ENCODE data around the gene PADI2.

The PADI2 gene

GRCh38 chr1:17086751-17087150 is 32.5 kb downstream of the PADI2 start:
- no peaks in the 10 kb centered on the region for H3K4me1 ChIP-seq (ENCODE audit: control insufficient read depth, low read length)
- H3F3A ChIP-seq (ENCODE audit: control insufficient read depth, insufficient read depth): no peaks in the 10 kb centered on the region
- no peaks in the 10 kb centered on the region for H3K79me2 ChIP-seq (ENCODE audit: control insufficient read depth, low read length)
- H4K20me1 ChIP-seq (ENCODE audit: control insufficient read depth, insufficient read depth, low read depth, low read length): no peaks in the 10 kb centered on the region
- no peak overlapping the region for H3K4me2 ChIP-seq (ENCODE audit: low read length)
- no peak overlapping the region for H3K27ac ChIP-seq (ENCODE audit: low read depth, low read length)
- H3K4me3 ChIP-seq (ENCODE audit: low read length): no peak overlapping the region
- H3K27me3 ChIP-seq (ENCODE audit: control insufficient read depth, low read length): no peaks in the 10 kb centered on the region
- H3K36me3 ChIP-seq (ENCODE audit: control insufficient read depth, low read length): no peaks in the 10 kb centered on the region
- H3K9me3 ChIP-seq (ENCODE audit: control insufficient read depth, insufficient read depth, low read length): no peaks in the 10 kb centered on the region
- TF ChIP-seq EZH2phosphoT487 (IDR thresholded peaks at IDR 0.05; ENCODE audit: borderline replicate concordance, low read length) (no peak), CTCF (IDR thresholded peaks at IDR 0.05; ENCODE audit: low read depth, low read length, poor library complexity, severe bottlenecking) (no peak)
- no peaks in the 10 kb centered on the region for H3K9me2 ChIP-seq (replicated peaks; ENCODE audit: control insufficient read depth, low read length)

GRCh38 chr1:17084787-17085186 is 34.5 kb downstream of the PADI2 start:
- H3K4me1 ChIP-seq (ENCODE audit: control insufficient read depth, low read length): no peaks in the 10 kb centered on the region

GRCh38 chr1:17082761-17083160 is 36.5 kb downstream of the PADI2 start:
- H3K9me2 ChIP-seq (replicated peaks; ENCODE audit: control insufficient read depth, low read length): no peaks in the 10 kb centered on the region
- H3K4me1 ChIP-seq (ENCODE audit: control insufficient read depth, low read length): no peaks in the 10 kb centered on the region
- no peaks in the 10 kb centered on the region for H3K9me3 ChIP-seq (ENCODE audit: control insufficient read depth, insufficient read depth, low read length)
- H3F3A ChIP-seq (ENCODE audit: control insufficient read depth, insufficient read depth): no peaks in the 10 kb centered on the region
- H3K36me3 ChIP-seq (ENCODE audit: control insufficient read depth, low read length): no peaks in the 10 kb centered on the region
- H3K4me3 ChIP-seq (ENCODE audit: low read length): no peak overlapping the region
- TF ChIP-seq EZH2phosphoT487 (IDR thresholded peaks at IDR 0.05; ENCODE audit: borderline replicate concordance, low read length) (no peak), CTCF (IDR thresholded peaks at IDR 0.05; ENCODE audit: low read depth, low read length, poor library complexity, severe bottlenecking) (no peak)
- H3K27me3 ChIP-seq (ENCODE audit: control insufficient read depth, low read length): no peaks in the 10 kb centered on the region
- H3K4me2 ChIP-seq (ENCODE audit: low read length): no peak overlapping the region
- no peak overlapping the region for H3K27ac ChIP-seq (ENCODE audit: low read depth, low read length)
- H3K79me2 ChIP-seq (ENCODE audit: control insufficient read depth, low read length): no peaks in the 10 kb centered on the region
- no peaks in the 10 kb centered on the region for H4K20me1 ChIP-seq (ENCODE audit: control insufficient read depth, insufficient read depth, low read depth, low read length)

More at GRCh38 chr1:17084787-17085186, 34.5 kb downstream of the PADI2 start:
- Histone ChIP-seq H3K79me2 (ENCODE audit: control insufficient read depth, low read length) (no peaks in the 10 kb centered on the region), H3K4me3 (ENCODE audit: low read length) (no peak overlapping the region), H3K9me2 (replicated peaks; ENCODE audit: control insufficient read depth, low read length) (no peaks in the 10 kb centered on the region), H3K27me3 (ENCODE audit: control insufficient read depth, low read length) (no peaks in the 10 kb centered on the region), H3F3A (ENCODE audit: control insufficient read depth, insufficient read depth) (no peaks in the 10 kb centered on the region), H3K4me2 (ENCODE audit: low read length) (no peak overlapping the region), H3K36me3 (ENCODE audit: control insufficient read depth, low read length) (no peaks in the 10 kb centered on the region), H4K20me1 (ENCODE audit: control insufficient read depth, insufficient read depth, low read depth, low read length) (no peaks in the 10 kb centered on the region), H3K9me3 (ENCODE audit: control insufficient read depth, insufficient read depth, low read length) (no peaks in the 10 kb centered on the region), H3K27ac (ENCODE audit: low read depth, low read length) (no peak overlapping the region)
- no peak for TF ChIP-seq CTCF (IDR thresholded peaks at IDR 0.05; ENCODE audit: low read depth, low read length, poor library complexity, severe bottlenecking)
- no peak for TF ChIP-seq EZH2phosphoT487 (IDR thresholded peaks at IDR 0.05; ENCODE audit: borderline replicate concordance, low read length)

- H3K9me3 ChIP-seq (ENCODE audit: control insufficient read depth, insufficient read depth, low read length): no peaks in the 10 kb centered on the region
- H4K20me1 ChIP-seq (ENCODE audit: control insufficient read depth, insufficient read depth, low read depth, low read length): no peaks in the 10 kb centered on the region
- no peaks in the 10 kb centered on the region for H3K4me1 ChIP-seq (ENCODE audit: control insufficient read depth, low read length)
- TF ChIP-seq CTCF (IDR thresholded peaks at IDR 0.05; ENCODE audit: low read depth, low read length, poor library complexity, severe bottlenecking) (no peak), EZH2phosphoT487 (IDR thresholded peaks at IDR 0.05; ENCODE audit: borderline replicate concordance, low read length) (no peak)
- H3K79me2 ChIP-seq (ENCODE audit: control insufficient read depth, low read length): no peaks in the 10 kb centered on the region
- H3K9me2 ChIP-seq (replicated peaks; ENCODE audit: control insufficient read depth, low read length): no peaks in the 10 kb centered on the region
- H3K36me3 ChIP-seq (ENCODE audit: control insufficient read depth, low read length): no peaks in the 10 kb centered on the region
- no peak overlapping the region for H3K27ac ChIP-seq (ENCODE audit: low read depth, low read length)
- H3F3A ChIP-seq (ENCODE audit: control insufficient read depth, insufficient read depth): no peaks in the 10 kb centered on the region
- H3K4me2 ChIP-seq (ENCODE audit: low read length): no peak overlapping the region
- H3K27me3 ChIP-seq (ENCODE audit: control insufficient read depth, low read length): no peaks in the 10 kb centered on the region
- no peak overlapping the region for H3K4me3 ChIP-seq (ENCODE audit: low read length)
Measured at GRCh38 chr1:17081439-17081838, 37.8 kb downstream of the PADI2 start.
